A549 (cell line): ENCODE data around the gene TRPV6. TPM values are rescaled to one million over a fixed set of nuclear protein-coding genes. Genes with fewer than 3 reads are reported as not detected.

Experiments used
- ATAC-seq, 2 experiments: fragments of 200-7000 bp in 1 of 2; fragments of >200 bp in 1 of 2; cut with Nextera tagmentation in 1 of 2; cut with Tn5 transposase in 1 of 2; 3 replicates each; pipeline versions ENCODE4 v1.8.0 to v1.9.1; 2018 to 2020; ENCODE audit warnings: mild to moderate bottlenecking in 1 of 2, moderate library complexity in 1 of 2
- CTCF ChIA-PET: fragments of 300-600 bp; sonication (Branson Sonifier 250); formaldehyde crosslinking; extraction: SDS; loops from one replicate; lab custom pipeline; 2021; ENCODE audit warnings: antibody characterized with exemption, inconsistent platforms; lab: Yijun Ruan, JAX
- POLR2A ChIA-PET: fragments of 350-600 bp; formaldehyde crosslinking; extraction: SDS; loops from one replicate; lab custom pipeline; 2021; ENCODE audit warnings: antibody characterized with exemption, inconsistent platforms; lab: Yijun Ruan, JAX
- DNase-seq, 2 experiments: peaks; one replicate each; pipeline versions ENCODE4 v3.0.0 to v3.0.0-alpha.2; 2011 to 2016; ENCODE audit warnings: low read depth in 1 of 2, low spot score in 1 of 2
- FAIRE-seq: peaks from 2 replicates; lab custom pipeline; 2011; peaks lifted over from hg19 to GRCh38; lab: Jason Lieb, UNC
- H3K27ac ChIP-seq, 2 experiments: fragments of >200 bp; sonication (Bioruptor Twin); formaldehyde crosslinking; 3 replicates each; pipeline ENCODE4 v1.5.1; 2016 to 2017
- H3K4me1 ChIP-seq: fragments of >200 bp; sonication (Bioruptor Twin); formaldehyde crosslinking; 3 replicates; pipeline ENCODE4 v1.6.1; 2016
- H3K4me2 ChIP-seq: fragments of >200 bp; sonication (Bioruptor Twin); formaldehyde crosslinking; 3 replicates; pipeline ENCODE4 v1.6.1; 2016
- H3K4me3 ChIP-seq: fragments of >200 bp; sonication (Bioruptor Twin); formaldehyde crosslinking; 3 replicates; pipeline ENCODE4 v1.5.1; 2016
- H3K9me3 ChIP-seq: fragments of >200 bp; sonication (Bioruptor Twin); formaldehyde crosslinking; 3 replicates; pipeline ENCODE4 v1.6.1; 2016
- ATOH8 ChIP-seq: fragments of 250-450 bp; sonication (Bioruptor Pico); IDR thresholded peaks from 2 replicates; pipeline ENCODE4 v1.5.0; 2020; ENCODE audit warnings: low read depth, mild to moderate bottlenecking, moderate library complexity
- BHLHE40 ChIP-seq: IDR thresholded peaks from 2 replicates; pipeline ENCODE4 v1.6.1; 2012; ENCODE audit warnings: low read depth, low read length, inconsistent platforms
- ESRRA ChIP-seq: fragments of 150-350 bp; IDR thresholded peaks from 2 replicates; pipeline ENCODE4 v1.6.1; 2014; ENCODE audit warnings: mild to moderate bottlenecking, low read length, borderline replicate concordance
- FOSL2 ChIP-seq, 2 experiments: fragments of 450-650 bp in 1 of 2; fragments of >200 bp in 1 of 2; sonication (Bioruptor Twin) in 1 of 2; formaldehyde crosslinking; IDR thresholded peaks; 2 replicates each; pipeline versions ENCODE4 v1.5.0 to v1.6.1; 2016 to 2020; ENCODE audit warnings: mild to moderate bottlenecking in 1 of 2, moderate library complexity in 1 of 2
- HDAC2 ChIP-seq: fragments of 200-600 bp; sonication (generic); IDR thresholded peaks from 2 replicates; pipeline ENCODE4 v1.6.1; 2016
- HES2 ChIP-seq: fragments of >200 bp; sonication (Bioruptor Twin); formaldehyde crosslinking; IDR thresholded peaks from 2 replicates; pipeline ENCODE4 v1.6.1; 2016
- HOXA7 ChIP-seq: fragments of 250-450 bp; sonication (Bioruptor Pico); IDR thresholded peaks from 2 replicates; pipeline ENCODE4 v1.5.0; 2020; ENCODE audit warnings: mild to moderate bottlenecking, moderate library complexity
- HOXB13 ChIP-seq: fragments of 250-450 bp; sonication (Bioruptor Pico); IDR thresholded peaks from 2 replicates; pipeline ENCODE4 v1.5.0; 2020; ENCODE audit warnings: low read depth, mild to moderate bottlenecking, moderate library complexity
- JUNB ChIP-seq: fragments of >200 bp; sonication (Bioruptor Twin); formaldehyde crosslinking; IDR thresholded peaks from 2 replicates; pipeline ENCODE4 v1.6.1; 2016
- KDM5A ChIP-seq: fragments of 200-600 bp; sonication (generic); IDR thresholded peaks from 2 replicates; pipeline ENCODE4 v1.6.1; 2016; ENCODE audit warnings: antibody characterized with exemption, mild to moderate bottlenecking
- MYC ChIP-seq: IDR thresholded peaks from 2 replicates; pipeline ENCODE4 v1.6.1; 2012; ENCODE audit warnings: mild to moderate bottlenecking, inconsistent platforms, low read length, improper control_type of control experiment, borderline replicate concordance
- NPAS2 ChIP-seq: fragments of 250-450 bp; sonication (Bioruptor Pico); IDR thresholded peaks from 2 replicates; pipeline ENCODE4 v1.8.0; 2022; ENCODE audit warnings: mild to moderate bottlenecking, moderate library complexity, borderline replicate concordance
- NR3C1 ChIP-seq: fragments of >200 bp; sonication (Bioruptor Twin); formaldehyde crosslinking; IDR thresholded peaks from 3 replicates; pipeline ENCODE4 v1.6.1; 2017
- POLR2A ChIP-seq: IDR thresholded peaks from 2 replicates; pipeline ENCODE4 v1.6.1; 2012; ENCODE audit warnings: mild to moderate bottlenecking, low read length
- POLR2AphosphoS2 ChIP-seq: conservative IDR thresholded peaks from 2 replicates; pipeline ENCODE4 v1.6.1; 2012; ENCODE audit warnings: low read length, improper control_type of control experiment, inconsistent platforms
- RFX5 ChIP-seq: fragments of 450-650 bp; IDR thresholded peaks from 2 replicates; pipeline ENCODE4 v1.7.1; 2014; ENCODE audit warnings: antibody characterized with exemption, mild to moderate bottlenecking, moderate library complexity
- RNF2 ChIP-seq: fragments of 200-600 bp; sonication (generic); IDR thresholded peaks from 2 replicates; pipeline ENCODE4 v1.6.1; 2016; ENCODE audit warnings: low read depth, mild to moderate bottlenecking, antibody characterized with exemption, moderate library complexity, borderline replicate concordance
- SMC3 ChIP-seq: fragments of >200 bp; sonication (Bioruptor Twin); formaldehyde crosslinking; IDR thresholded peaks from 3 replicates; pipeline ENCODE4 v1.6.1; 2018; ENCODE audit warnings: inconsistent platforms
- ZC3H11A ChIP-seq: fragments of 450-650 bp; IDR thresholded peaks from 2 replicates; pipeline ENCODE4 v1.6.1; 2014; ENCODE audit warnings: antibody characterized with exemption, mild to moderate bottlenecking
- ZSCAN20 ChIP-seq: fragments of 250-450 bp; sonication (Bioruptor Pico); IDR thresholded peaks from 2 replicates; pipeline ENCODE4 v1.8.0; 2022; ENCODE audit warnings: mild to moderate bottlenecking, moderate library complexity
- WGBS: methylation state at CpG from one replicate; pipeline ENCODE4 v1.1.6; 2017; ENCODE audit errors: missing lambda C conversion rate; 5-methylcytosine and 5-hydroxymethylcytosine counted together
- polyA plus RNA-seq, 4 experiments: library from polyadenylated mRNA; depleted of rRNA in 3 of 4; stranded (reverse); fragments of >200 nt; fragmentation: RNase III in 1 of 4; extraction: RNeasy Plus Mini Kit Qiagen cat#74134 plus additional on column Dnase treatment in 1 of 4; gene quantifications; 2 replicates in 3 of 4; 3 replicates in 1 of 4; pipeline ENCODE4 v1.2.3, GENCODE V29; 2011 to 2017

The TRPV6 gene
- polyA plus RNA-seq, 2 of the 4 experiments (the other 2 are of a cell fraction) = not detected

- no peak overlapping the region for H3K27ac ChIP-seq
- no peaks in the 10 kb centered on the region for H3K9me3 ChIP-seq
- no peaks in the 10 kb centered on the region for H3K4me1 ChIP-seq
- 34% methylated on average over 3 of the region's 3 CpGs for WGBS
- TF ChIP-seq FOSL2 (IDR thresholded peaks at IDR 0.05) = no peak
- TF ChIP-seq FOSL2 (CRISPR knock-in tag; IDR thresholded peaks at IDR 0.05) = no peak
- TF ChIP-seq, all 56 proteins: peak for 0
- CTCF ChIA-PET = interaction anchor here (1.8 kb wide), 1 partner anchor 17 kb away, joined by 3 read pairs; no protein-coding TSS in a partner anchor
- ATAC-seq = no peak
- FAIRE-seq = no peak
- POLR2A ChIA-PET = no interaction called here
- Histone ChIP-seq H3K4me3 (no peak overlapping the region), H3K4me2 (no peak overlapping the region)
- no peak for DNase-seq
Observed at GRCh38 chr7:142896151-142896550, 10.6 kb upstream of the TRPV6 start.

GRCh38 chr7:142894985-142895593 is 9.5 kb upstream of the TRPV6 start:
- Histone ChIP-seq H3K4me3 (no peak overlapping the region), H3K4me1 (no peaks in the 10 kb centered on the region), H3K9me3 (no peaks in the 10 kb centered on the region), H3K27ac (no peak overlapping the region), H3K4me2 (no peak overlapping the region)
- FAIRE-seq (no peak), ATAC-seq (no peak), DNase-seq (no peak)
- 27% methylated on average over 6 of the region's 6 CpGs for WGBS
- CTCF ChIA-PET = interaction anchor here (1.0 to 1.8 kb wide), 4 partner anchors 16 to 320 kb away, joined by 3 to 4 read pairs (median 3); no protein-coding TSS in a partner anchor
- TF ChIP-seq HOXA7 (CRISPR knock-in tag) (no peak), RFX5 (no peak), RNF2 (no peak), ZSCAN20 (no peak), BHLHE40 (no peak), NPAS2 (CRISPR knock-in tag) (no peak), HES2 (no peak), ATOH8 (CRISPR knock-in tag) (no peak), HOXB13 (CRISPR knock-in tag) (no peak), MYC (no peak), NR3C1 (no peak), JUNB (no peak), SMC3 (no peak), KDM5A (no peak), POLR2A (no peak), ESRRA (no peak)
- POLR2A ChIA-PET = no interaction called here

- no peak for FAIRE-seq
- ChIA-PET POLR2A (no interaction called here), CTCF (interaction anchor here (1.0 to 1.8 kb wide), 4 partner anchors 15 to 321 kb away, joined by 3 to 4 read pairs (median 3); no protein-coding TSS in a partner anchor)
- Histone ChIP-seq H3K27ac (no peak overlapping the region), H3K4me1 (no peaks in the 10 kb centered on the region), H3K9me3 (no peaks in the 10 kb centered on the region), H3K4me3 (no peak overlapping the region), H3K4me2 (no peak overlapping the region)
- no peak for ATAC-seq
- 19% methylated on average over 12 of the region's 12 CpGs for WGBS
- DNase-seq = no peak
- no peak for TF ChIP-seq HDAC2
- TF ChIP-seq POLR2A = no peak
- no peak for TF ChIP-seq ZC3H11A
- no peak for TF ChIP-seq POLR2AphosphoS2
Observed at GRCh38 chr7:142894112-142894984, 8.8 kb upstream of the TRPV6 start.
